Fibroblast of upper back skin (primary cell): Measurements from ENCODE around the gene ATG7.
A peak's percentile ranks its signal among the peaks of the same experiment; 100 is the strongest.

Experiments
- DNase-seq: peaks from one replicate; pipeline ENCODE4 v3.0.0-alpha.2; 2013

ATG7 gene

GRCh38 chr3:11601446-11602238 is 329.4 kb downstream of the ATG7 start:
- DNase-seq, result no peak

- no peak for DNase-seq
These were observed 330.1 kb downstream of the ATG7 start for GRCh38 chr3:11602239-11602840.

GRCh38 chr3:11602886-11603527 is 330.8 kb downstream of the ATG7 start:
- DNase-seq, result no peak

GRCh38 chr3:11603628-11604027 is 331.4 kb downstream of the ATG7 start:
- DNase-seq, result peak; percentile 86

- peak; percentile 59 for DNase-seq
These were observed 332.1 kb downstream of the ATG7 start for GRCh38 chr3:11604139-11604892.

- no peak for DNase-seq
These were observed 333.2 kb downstream of the ATG7 start for GRCh38 chr3:11605398-11605797.

- no peak for DNase-seq
These were observed 334.0 kb downstream of the ATG7 start for GRCh38 chr3:11606090-11606784.

GRCh38 chr3:11606865-11607440 is 334.8 kb downstream of the ATG7 start:
- no peak for DNase-seq
